H54 (cell line): ENCODE data around the gene TAF12.
A peak's percentile ranks its signal among the peaks of the same experiment; 100 is the strongest.
"Not testable (repeated sequence)": the region's sequence is repeated elsewhere in the genome, so short reads cannot be mapped to it uniquely, and the experiment has no call there.

Source experiments
- DNase-seq: peaks from one replicate; pipeline ENCODE4 v3.0.0; 2011; ENCODE audit warnings: low spot score, mixed read lengths; ENCODE audit not compliant: insufficient read length
- FAIRE-seq: peaks from 3 replicates; lab custom pipeline; 2011; peaks lifted over from hg19 to GRCh38; lab: Jason Lieb, UNC
- POLR2A ChIP-seq: IDR thresholded peaks from 2 replicates; pipeline ENCODE4 v1.6.1; 2011; ENCODE audit warnings: low read depth, mild to moderate bottlenecking, low read length

TAF12 gene

GRCh38 chr1:28642847-28643635, at the start of gene TAF12:
TSS of gene TAF12 (minus strand) at chr1:28643067. CDS start at chr1:28622081, 20,986 bp downstream.
- FAIRE-seq (peak; percentile 62), DNase-seq (peak; percentile 55)
- peak; percentile 97 for TF ChIP-seq POLR2A

- not testable (repeated sequence) for FAIRE-seq, DNase-seq
Observed at GRCh38 chr1:28691627-28692026, 48.8 kb upstream of the TAF12 start.

- no peak for FAIRE-seq
Observed at GRCh38 chr1:28684937-28685336, 42.1 kb upstream of the TAF12 start.

GRCh38 chr1:28682840-28683239, 40.0 kb upstream of the TAF12 start:
- DNase-seq, result no peak
- FAIRE-seq, result no peak
- no peak for TF ChIP-seq POLR2A

More at GRCh38 chr1:28684937-28685336, 42.1 kb upstream of the TAF12 start:
- TF ChIP-seq POLR2A, result no peak
- no peak for DNase-seq

GRCh38 chr1:28680151-28680550, 37.3 kb upstream of the TAF12 start:
- no peak for DNase-seq
- TF ChIP-seq POLR2A, result no peak
- no peak for FAIRE-seq

- DNase-seq (no peak), FAIRE-seq (no peak)
- TF ChIP-seq POLR2A, result no peak
Observed at GRCh38 chr1:28675924-28676257, 33.0 kb upstream of the TAF12 start.

GRCh38 chr1:28672971-28673370, 30.1 kb upstream of the TAF12 start:
- not testable (repeated sequence) for DNase-seq, FAIRE-seq

GRCh38 chr1:28671254-28671780, 28.4 kb upstream of the TAF12 start:
- no peak for TF ChIP-seq POLR2A
- no peak for FAIRE-seq
- DNase-seq, result no peak

- TF ChIP-seq POLR2A, result peak; percentile 48; the same call in 1 of the 2 replicates
- DNase-seq (peak; percentile 63), FAIRE-seq (no peak)
Observed at GRCh38 chr1:28668956-28669723, 26.3 kb upstream of the TAF12 start.

GRCh38 chr1:28668191-28668955, 25.5 kb upstream of the TAF12 start, which contains the start of gene GMEB1:
TSS of gene GMEB1 (plus strand) at chr1:28668784. CDS start at chr1:28683613, 14,829 bp downstream.
- no peak for FAIRE-seq
- peak; percentile 78 for DNase-seq
- no peak for TF ChIP-seq POLR2A

GRCh38 chr1:28666806-28667205, 23.9 kb upstream of the TAF12 start:
- no peak for TF ChIP-seq POLR2A
- FAIRE-seq, result no peak

GRCh38 chr1:28663871-28664470, 21.1 kb upstream of the TAF12 start:
- DNase-seq (no peak), FAIRE-seq (no peak)

More at GRCh38 chr1:28666806-28667205, 23.9 kb upstream of the TAF12 start:
- no peak for DNase-seq

GRCh38 chr1:28656335-28656734, 13.5 kb upstream of the TAF12 start:
- TF ChIP-seq POLR2A, result no peak
- FAIRE-seq, result no peak
- DNase-seq, result no peak

More at GRCh38 chr1:28663871-28664470, 21.1 kb upstream of the TAF12 start:
- no peak for TF ChIP-seq POLR2A

- FAIRE-seq, DNase-seq: not testable (repeated sequence)
Observed at GRCh38 chr1:28655448-28656311, 12.8 kb upstream of the TAF12 start.

GRCh38 chr1:28653870-28654269, 11.0 kb upstream of the TAF12 start:
- not testable (repeated sequence) for DNase-seq, FAIRE-seq

GRCh38 chr1:28653063-28653462, 10.2 kb upstream of the TAF12 start:
- not testable (repeated sequence) for DNase-seq, FAIRE-seq
